Erythroblast (primary cell): ENCODE measurements around the gene MTFMT.

Experiments
- GATA1 ChIP-seq: IDR thresholded peaks from 2 replicates; pipeline ENCODE4 v1.6.1; 2011; ENCODE audit warnings: low read depth, mild to moderate bottlenecking, control low read depth, low read length, moderate library complexity
- POLR2A ChIP-seq: IDR thresholded peaks from 2 replicates; pipeline ENCODE4 v1.6.1; 2011; ENCODE audit warnings: mild to moderate bottlenecking, low read length

GRCh38 chr15:65077981-65078352 is 48.5 kb upstream of the MTFMT start:
- TF ChIP-seq POLR2A (no peak), GATA1 (no peak)
